ENCODE data around the gene KIF26B.

Gene KIF26B

DNA sequence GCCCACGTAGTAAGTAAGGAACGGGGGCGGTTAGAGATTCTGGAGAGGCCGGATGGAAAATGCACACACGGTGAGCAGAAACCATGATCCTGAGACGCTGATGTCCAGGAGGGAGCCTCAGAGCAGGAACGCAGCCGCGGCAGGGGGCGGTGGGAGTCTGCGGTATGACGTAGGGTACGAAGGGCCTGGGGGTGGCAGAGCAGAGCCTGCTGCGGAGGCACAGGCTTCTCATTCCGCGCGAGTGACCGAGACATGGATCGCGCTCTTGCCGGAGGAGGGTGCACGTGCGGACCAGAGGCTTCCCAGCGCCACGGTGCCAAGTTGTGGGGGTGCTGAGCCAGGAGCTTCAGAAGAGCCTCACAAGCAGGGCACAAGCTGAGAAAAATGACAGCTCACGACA is 176.2 kb downstream of the KIF26B start:
- H4K20me1 ChIP-seq (ENCODE audit: insufficient read depth, low read length), result no peaks in the 10 kb centered on the region
- no peaks in the 10 kb centered on the region for H3K9me2 ChIP-seq (ENCODE audit: low read depth, low read length)
- H3F3A ChIP-seq (ENCODE audit: insufficient read depth, low read length), result no peaks in the 10 kb centered on the region
- H3K4me1 ChIP-seq (ENCODE audit: insufficient read depth, low read length, severe bottlenecking), result no peaks in the 10 kb centered on the region
- H3K4me2 ChIP-seq (ENCODE audit: low read length), result no peak overlapping the region
- H3K27ac ChIP-seq (ENCODE audit: low read depth, low read length, poor library complexity, severe bottlenecking), result no peak overlapping the region
- no peaks in the 10 kb centered on the region for H3K79me2 ChIP-seq (ENCODE audit: insufficient read depth, low read length)
- no peaks in the 10 kb centered on the region for H3K27me3 ChIP-seq (ENCODE audit: insufficient read depth, low read length)
- no peak overlapping the region for H3K4me3 ChIP-seq (ENCODE audit: low read depth, low read length, poor library complexity, severe bottlenecking)
- no peak overlapping the region for H3K9ac ChIP-seq (ENCODE audit: low read length)
- no peak for TF ChIP-seq CTCF (IDR thresholded peaks at IDR 0.05; ENCODE audit: low read length)
- TF ChIP-seq EZH2 (IDR thresholded peaks at IDR 0.05; ENCODE audit: borderline replicate concordance, low read length), result no peak
- H2AFZ ChIP-seq (ENCODE audit: low read length), result no peak overlapping the region
- H3K36me3 ChIP-seq (ENCODE audit: insufficient read depth, low read length), result no peaks in the 10 kb centered on the region
- no peaks in the 10 kb centered on the region for H3K9me3 ChIP-seq (ENCODE audit: low read length)

GRCh38 chr1:245332085-245332484 is 177.3 kb downstream of the KIF26B start:
- Histone ChIP-seq H3K4me3 (ENCODE audit: low read depth, low read length, poor library complexity, severe bottlenecking) (no peak overlapping the region), H3K4me2 (ENCODE audit: low read length) (no peak overlapping the region), H3K4me1 (ENCODE audit: insufficient read depth, low read length, severe bottlenecking) (no peaks in the 10 kb centered on the region), H4K20me1 (ENCODE audit: insufficient read depth, low read length) (no peaks in the 10 kb centered on the region), H3K27me3 (ENCODE audit: insufficient read depth, low read length) (no peaks in the 10 kb centered on the region), H3K27ac (ENCODE audit: low read depth, low read length, poor library complexity, severe bottlenecking) (no peak overlapping the region), H2AFZ (ENCODE audit: low read length) (no peak overlapping the region), H3K9me3 (ENCODE audit: low read length) (no peaks in the 10 kb centered on the region), H3F3A (ENCODE audit: insufficient read depth, low read length) (no peaks in the 10 kb centered on the region), H3K36me3 (ENCODE audit: insufficient read depth, low read length) (no peaks in the 10 kb centered on the region), H3K9me2 (ENCODE audit: low read depth, low read length) (no peaks in the 10 kb centered on the region), H3K9ac (ENCODE audit: low read length) (no peak overlapping the region), H3K79me2 (ENCODE audit: insufficient read depth, low read length) (no peaks in the 10 kb centered on the region)
- TF ChIP-seq CTCF (IDR thresholded peaks at IDR 0.05; ENCODE audit: low read length) (no peak), EZH2 (IDR thresholded peaks at IDR 0.05; ENCODE audit: borderline replicate concordance, low read length) (no peak)

DNA sequence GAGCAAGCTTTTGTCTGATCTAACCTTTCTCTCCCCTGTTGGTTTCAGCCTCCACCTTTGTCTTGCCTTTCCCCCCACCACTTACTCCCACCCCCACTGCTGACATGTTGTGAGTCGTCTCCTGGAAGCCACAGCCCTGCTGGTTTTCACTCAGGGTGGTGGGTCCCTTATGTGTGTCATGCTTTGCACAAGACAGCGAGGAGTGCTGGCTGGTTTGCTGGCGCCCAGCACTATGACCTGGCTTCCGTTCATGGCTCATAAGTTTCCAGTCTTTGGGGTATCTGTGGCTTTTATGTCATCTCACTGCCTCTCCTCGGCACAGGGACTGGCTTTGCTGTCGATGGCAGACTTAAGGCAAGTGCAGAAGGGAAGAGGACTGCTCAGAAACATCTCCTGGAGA is 177.7 kb downstream of the KIF26B start:
- no peaks in the 10 kb centered on the region for H3K79me2 ChIP-seq (ENCODE audit: insufficient read depth, low read length)
- no peaks in the 10 kb centered on the region for H3K4me1 ChIP-seq (ENCODE audit: insufficient read depth, low read length, severe bottlenecking)
- no peak overlapping the region for H3K4me2 ChIP-seq (ENCODE audit: low read length)
- H3K27ac ChIP-seq (ENCODE audit: low read depth, low read length, poor library complexity, severe bottlenecking), result no peak overlapping the region
- H2AFZ ChIP-seq (ENCODE audit: low read length), result no peak overlapping the region
- TF ChIP-seq CTCF (IDR thresholded peaks at IDR 0.05; ENCODE audit: low read length) (no peak), EZH2 (IDR thresholded peaks at IDR 0.05; ENCODE audit: borderline replicate concordance, low read length) (no peak)
- no peaks in the 10 kb centered on the region for H3K36me3 ChIP-seq (ENCODE audit: insufficient read depth, low read length)
- no peaks in the 10 kb centered on the region for H3F3A ChIP-seq (ENCODE audit: insufficient read depth, low read length)
- H3K27me3 ChIP-seq (ENCODE audit: insufficient read depth, low read length), result no peaks in the 10 kb centered on the region
- H3K9me3 ChIP-seq (ENCODE audit: low read length), result no peaks in the 10 kb centered on the region
- H3K4me3 ChIP-seq (ENCODE audit: low read depth, low read length, poor library complexity, severe bottlenecking), result no peak overlapping the region
- H3K9me2 ChIP-seq (ENCODE audit: low read depth, low read length), result no peaks in the 10 kb centered on the region
- no peak overlapping the region for H3K9ac ChIP-seq (ENCODE audit: low read length)
- no peaks in the 10 kb centered on the region for H4K20me1 ChIP-seq (ENCODE audit: insufficient read depth, low read length)
